Measurements from ENCODE around the gene HOXC9. TPM values are rescaled to one million over a fixed set of nuclear protein-coding genes. Genes with fewer than 3 reads are reported as not detected.

HOXC9 gene
- total RNA-seq, 2 donors from 2014 or later: not detected

GRCh38 chr12:53984901-53985691 lies 14.9 kb upstream of the HOXC9 start, which contains the start of gene HOXC10:
Gene HOXC10, plus strand, starts transcription at chr12:53985146. Its CDS starts 114 bp downstream, at chr12:53985260.
- no peak within 1 kb of the TSS for H3K27ac ChIP-seq
- H3K36me3 ChIP-seq: no peaks in the 10 kb centered on the region
- peaks cover 74 to 84% of the 10 kb centered on the region in 2 donors for H3K27me3 ChIP-seq
- H3K4me3 ChIP-seq: peak within 1 kb of the TSS in 1 of 2 donors; percentile 28
- no peaks in the 10 kb centered on the region for H3K9me3 ChIP-seq
- TF ChIP-seq CTCF (IDR thresholded peaks at IDR 0.05): peak; percentile 26 to 65
- DNase-seq (ENCODE audit: low spot score): peak; percentile 79
- peaks cover 0 to 28% of the 10 kb centered on the region in 2 donors for H3K4me1 ChIP-seq

GRCh38 chr12:53985692-53985993 lies 14.3 kb upstream of the HOXC9 start:
- no peak for TF ChIP-seq CTCF (IDR thresholded peaks at IDR 0.05)
- Histone ChIP-seq H3K27ac (no peak overlapping the region), H3K4me1 (peaks cover 0 to 28% of the 10 kb centered on the region in 2 donors), H3K9me3 (no peaks in the 10 kb centered on the region), H3K36me3 (no peaks in the 10 kb centered on the region), H3K4me3 (peak overlapping the region in 1 of 2 donors; percentile 1), H3K27me3 (peaks cover 78 to 89% of the 10 kb centered on the region in 2 donors)
- no peak for DNase-seq (ENCODE audit: low spot score)

GRCh38 chr12:53985994-53986685 lies 13.8 kb upstream of the HOXC9 start:
- Histone ChIP-seq H3K36me3 (no peaks in the 10 kb centered on the region), H3K27ac (no peak overlapping the region), H3K4me1 (peaks cover 0 to 28% of the 10 kb centered on the region in 2 donors), H3K27me3 (peaks cover 80 to 94% of the 10 kb centered on the region in 2 donors), H3K4me3 (peak overlapping the region in 1 of 2 donors; percentile 1), H3K9me3 (no peaks in the 10 kb centered on the region)
- no peak for DNase-seq (ENCODE audit: low spot score)
- no peak for TF ChIP-seq CTCF (IDR thresholded peaks at IDR 0.05)

- H3K27me3 ChIP-seq: peaks cover 79 to 96% of the 10 kb centered on the region in 2 donors
- H3K27ac ChIP-seq: no peak overlapping the region
- no peak overlapping the region for H3K4me3 ChIP-seq
- H3K9me3 ChIP-seq: no peaks in the 10 kb centered on the region
- no peaks in the 10 kb centered on the region for H3K36me3 ChIP-seq
- no peak for TF ChIP-seq CTCF (IDR thresholded peaks at IDR 0.05)
- DNase-seq (ENCODE audit: low spot score): no peak
- H3K4me1 ChIP-seq: peaks cover 0 to 28% of the 10 kb centered on the region in 2 donors
Observed at GRCh38 chr12:53986686-53987483, 13.1 kb upstream of the HOXC9 start.

GRCh38 chr12:53987787-53988230 lies 12.2 kb upstream of the HOXC9 start:
- H3K27ac ChIP-seq: no peak overlapping the region
- H3K27me3 ChIP-seq: peaks cover 77 to 95% of the 10 kb centered on the region in 2 donors
- no peaks in the 10 kb centered on the region for H3K36me3 ChIP-seq

More at GRCh38 chr12:53987787-53988230, 12.2 kb upstream of the HOXC9 start:
- H3K9me3 ChIP-seq: no peaks in the 10 kb centered on the region
- no peak for DNase-seq (ENCODE audit: low spot score)
- no peak for TF ChIP-seq CTCF (IDR thresholded peaks at IDR 0.05)
- peaks cover 0 to 28% of the 10 kb centered on the region in 2 donors for H3K4me1 ChIP-seq
- no peak overlapping the region for H3K4me3 ChIP-seq
